GM21360 (cell line): ENCODE measurements around the gene NDFIP2.
"Not testable (repeated sequence)": the region's sequence is repeated elsewhere in the genome, so short reads cannot be mapped to it uniquely, and the experiment has no call there.

ENCODE experiments used
- ATAC-seq: cut with Tn5 transposase; IDR thresholded peaks from one replicate; pipeline ENCODE4 v1.9.1; 2021; ENCODE audit warnings: mild to moderate bottlenecking, moderate library complexity; ENCODE audit not compliant: unreplicated experiment

NDFIP2 gene

DNA sequence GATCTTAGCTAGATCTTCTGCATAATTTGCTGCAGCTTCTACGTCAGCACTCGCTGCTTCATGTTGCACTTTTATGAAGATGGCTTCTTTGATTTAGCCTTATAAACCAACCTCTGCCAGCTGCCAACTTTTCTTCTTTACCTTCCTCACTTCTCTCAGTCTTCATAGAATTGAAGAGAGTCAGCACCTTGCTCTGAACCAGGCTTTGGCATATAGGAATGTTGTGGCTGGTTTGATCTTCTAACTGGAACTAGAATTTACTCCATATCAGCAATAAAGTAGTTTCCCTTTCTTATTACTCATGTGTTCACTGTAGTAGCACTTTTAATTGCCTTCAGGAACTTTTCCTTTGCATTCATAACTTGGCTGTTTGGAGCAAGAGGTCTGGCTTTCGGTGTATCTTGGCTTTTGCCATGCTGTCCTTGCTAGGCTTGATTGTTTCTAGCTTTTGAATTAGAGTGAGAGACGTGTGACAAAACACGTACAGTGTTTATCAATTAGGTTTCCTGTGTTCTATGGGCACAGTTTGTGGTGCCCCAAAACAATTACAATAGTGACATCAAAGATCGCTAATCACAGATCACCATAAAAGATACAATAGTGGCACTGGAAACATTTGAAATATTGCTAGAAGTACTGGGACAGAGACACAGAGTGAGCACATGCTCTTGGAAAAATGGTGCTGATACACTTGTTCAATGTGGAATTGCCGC is 50.7 kb downstream of the NDFIP2 start:
- no peak for ATAC-seq

DNA sequence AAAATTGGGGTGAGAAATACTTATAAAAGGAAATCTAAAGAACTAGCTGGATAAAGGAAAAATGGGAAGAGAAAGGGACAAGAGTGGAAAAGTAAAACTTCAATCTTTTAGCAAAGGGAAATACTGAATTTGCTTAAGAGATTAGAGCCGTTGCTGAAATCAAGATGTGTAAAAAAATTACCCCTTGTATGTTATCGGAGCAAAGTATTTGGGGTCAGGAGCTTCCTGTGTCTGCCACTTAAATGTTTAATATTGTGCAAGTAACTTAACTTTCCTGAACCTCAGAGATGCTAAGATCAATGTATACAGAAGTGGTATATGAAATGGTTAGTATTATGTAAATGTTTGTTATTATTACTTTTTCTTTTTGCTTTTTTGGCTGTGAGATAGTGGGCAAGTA is 51.6 kb downstream of the NDFIP2 start:
- ATAC-seq = no peak

DNA sequence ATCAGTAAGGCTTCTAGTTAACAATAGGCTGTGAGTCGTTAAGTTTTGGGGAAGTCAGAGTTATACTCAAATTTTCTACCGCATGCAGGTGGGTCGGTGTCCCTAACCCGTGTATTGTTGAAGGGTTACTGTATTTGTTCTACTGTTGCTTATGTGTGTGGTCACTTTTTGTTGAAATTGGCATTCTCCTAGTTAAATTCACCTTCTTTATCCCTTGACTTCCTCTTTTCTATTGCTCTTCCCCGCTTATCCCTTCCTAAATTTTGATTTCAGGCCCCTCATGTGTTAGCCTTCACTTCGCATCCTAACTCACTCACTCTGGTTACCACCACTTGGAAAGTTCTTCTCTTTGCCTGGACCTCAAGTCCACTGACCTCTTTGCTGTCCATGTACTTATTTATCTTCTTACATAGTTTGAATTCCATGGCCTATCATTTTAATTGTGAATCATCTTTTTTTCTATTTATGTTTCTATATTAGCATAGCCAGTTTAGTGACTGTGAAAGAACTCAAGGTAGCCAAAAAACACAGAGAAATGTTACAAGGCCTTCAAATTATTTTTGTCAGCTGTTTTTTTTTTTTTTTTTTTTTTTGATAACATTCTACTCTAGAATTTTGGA is 52.9 kb downstream of the NDFIP2 start:
- no peak for ATAC-seq

DNA sequence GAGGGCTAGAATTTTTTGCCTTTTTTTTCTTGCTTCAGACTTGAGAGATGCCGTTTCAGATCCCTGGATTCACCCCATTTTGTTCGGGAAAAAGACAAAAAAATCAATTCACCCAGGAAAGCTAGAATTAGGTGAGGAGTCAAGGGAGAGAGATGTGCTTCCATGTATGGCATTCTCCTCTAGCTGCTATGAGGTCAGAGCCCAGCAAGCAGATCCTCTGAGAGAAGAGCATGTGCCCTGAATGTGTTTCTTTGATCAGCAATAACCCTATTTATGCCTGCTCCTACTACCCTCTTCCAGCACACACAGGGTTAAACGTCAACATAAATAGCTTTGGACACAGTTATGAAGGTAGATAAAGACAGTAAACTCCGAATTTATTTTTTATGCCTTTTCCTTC is 53.6 kb downstream of the NDFIP2 start:
- no peak for ATAC-seq

DNA sequence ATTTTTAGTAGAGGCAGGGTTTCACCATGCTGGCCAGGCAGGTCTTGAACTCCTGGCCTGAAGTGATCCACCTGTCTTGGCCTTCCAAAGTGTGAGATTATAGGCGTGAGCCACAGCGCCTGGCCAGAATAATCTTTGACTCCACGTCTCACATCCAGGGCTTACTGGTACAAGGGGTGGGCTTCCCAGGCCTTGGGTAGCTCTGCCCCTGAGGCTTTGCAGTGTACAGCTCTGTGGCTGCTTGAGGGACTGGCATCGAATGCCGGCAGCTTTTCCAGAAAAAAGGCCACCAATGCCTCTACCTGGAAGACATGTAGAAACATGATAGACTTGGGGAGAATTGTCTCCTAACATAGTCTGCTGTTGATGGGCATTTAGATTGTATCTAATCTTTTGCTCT is 57.8 kb downstream of the NDFIP2 start:
- no peak for ATAC-seq

DNA sequence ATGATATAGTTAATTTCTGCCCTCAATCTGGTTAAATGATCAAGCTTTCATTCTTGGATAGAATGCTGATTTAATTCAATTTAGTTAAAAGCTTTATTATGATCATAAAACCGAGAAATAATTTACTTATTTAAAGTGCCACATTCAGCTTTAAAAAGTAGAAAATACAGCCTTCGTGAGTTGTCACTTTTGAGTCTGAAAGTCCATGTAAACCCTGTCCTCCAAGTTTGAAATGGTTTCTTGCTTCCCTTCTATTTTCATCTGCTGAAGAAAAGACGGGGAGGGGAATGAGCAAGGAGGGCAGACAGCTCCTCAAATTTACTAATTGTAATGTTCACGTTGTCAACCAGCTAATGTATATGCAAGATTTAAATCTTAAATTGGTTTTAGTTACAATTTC is 59.5 kb downstream of the NDFIP2 start:
- ATAC-seq = no peak

DNA sequence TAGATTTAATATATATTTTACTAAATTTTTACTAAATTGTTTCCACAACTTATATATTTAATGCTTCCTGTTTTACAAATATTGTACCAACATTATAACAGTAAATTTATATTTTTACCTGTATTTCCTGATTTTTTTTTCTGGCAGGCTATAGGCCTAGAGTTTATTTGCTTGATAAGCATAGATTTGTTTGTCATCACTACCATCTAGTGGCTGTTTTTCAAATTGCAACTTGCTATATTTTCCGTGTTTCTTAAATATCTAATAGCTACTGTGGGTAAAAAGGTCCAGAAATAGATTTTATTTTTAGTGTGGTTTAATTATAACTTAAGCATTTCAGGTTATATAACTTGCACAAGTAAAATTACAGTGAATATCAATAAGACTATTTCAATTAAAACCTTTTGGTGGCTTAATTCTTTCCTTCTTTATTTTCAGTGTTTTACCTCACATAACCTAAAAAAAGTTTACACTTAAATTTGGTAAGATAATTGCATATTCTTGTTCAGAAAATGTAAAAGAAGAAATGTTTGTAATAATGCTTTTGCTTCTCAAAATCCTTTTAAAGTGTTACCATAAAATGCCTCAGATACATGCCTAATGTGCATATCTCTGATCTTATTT is 60.6 kb downstream of the NDFIP2 start:
- ATAC-seq = peak; percentile 56

DNA sequence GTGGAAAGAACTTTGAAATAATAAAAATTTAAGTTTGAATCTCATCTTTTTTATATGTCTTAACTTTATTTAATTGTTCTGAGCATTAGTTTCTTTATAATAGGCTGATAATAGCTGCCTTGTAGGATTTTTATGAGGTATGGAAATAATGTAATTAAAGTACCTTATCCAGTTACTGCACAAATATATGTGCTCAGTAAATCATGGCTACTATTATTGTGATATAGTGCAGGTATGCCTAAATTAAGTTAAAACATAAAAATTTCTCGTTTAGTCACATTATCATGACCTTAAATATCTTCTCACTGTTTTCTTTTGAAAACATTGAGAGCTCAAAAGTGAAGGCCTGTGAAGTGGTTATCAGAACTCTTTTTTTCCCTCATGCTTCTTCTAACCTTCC is 62.9 kb downstream of the NDFIP2 start:
- ATAC-seq = no peak

DNA sequence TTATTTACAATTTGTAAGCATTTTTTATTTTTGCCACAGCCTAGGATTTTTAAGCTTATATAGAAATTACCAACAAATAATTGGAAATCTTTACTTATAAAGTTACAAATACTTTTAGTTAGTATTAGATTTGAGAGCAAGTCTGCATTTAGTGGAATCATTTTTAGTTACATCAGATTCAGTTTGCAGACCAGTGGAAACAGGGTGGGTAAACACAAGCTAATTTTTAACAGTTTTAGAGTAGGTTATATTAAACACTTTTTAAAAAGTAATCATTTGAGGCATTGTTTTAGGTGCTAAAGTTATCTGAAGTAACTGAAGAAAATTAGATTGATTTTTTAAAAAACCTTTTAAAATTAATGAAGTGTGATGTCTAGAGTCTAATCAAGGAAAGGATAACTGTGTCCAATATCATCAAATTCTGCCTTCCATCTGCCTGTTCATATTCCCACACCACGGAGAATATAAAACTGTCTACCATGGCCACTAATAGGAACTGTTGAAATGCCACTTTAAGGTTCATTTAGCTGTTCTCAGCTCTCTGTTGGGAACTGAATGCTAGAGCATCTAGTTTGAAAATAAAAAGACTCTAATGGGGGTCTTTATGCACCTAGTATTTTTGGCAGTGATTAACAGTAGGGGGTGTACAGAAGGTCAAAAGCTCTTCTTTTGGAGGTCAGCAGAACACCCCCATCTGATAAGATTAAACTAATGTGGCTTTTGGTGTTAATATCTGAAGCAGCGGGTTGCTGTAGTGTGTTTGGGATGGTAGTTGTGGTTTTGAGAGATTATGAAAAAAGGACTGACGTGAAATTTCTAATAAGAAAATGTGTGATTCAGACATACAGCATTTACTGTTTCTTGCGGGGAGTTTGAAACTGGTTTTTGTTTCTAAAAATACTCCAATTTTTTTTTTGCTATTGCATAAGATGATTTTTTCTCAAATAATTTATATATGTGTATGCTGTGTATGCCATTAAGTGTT is 66.5 kb downstream of the NDFIP2 start:
- no peak for ATAC-seq

DNA sequence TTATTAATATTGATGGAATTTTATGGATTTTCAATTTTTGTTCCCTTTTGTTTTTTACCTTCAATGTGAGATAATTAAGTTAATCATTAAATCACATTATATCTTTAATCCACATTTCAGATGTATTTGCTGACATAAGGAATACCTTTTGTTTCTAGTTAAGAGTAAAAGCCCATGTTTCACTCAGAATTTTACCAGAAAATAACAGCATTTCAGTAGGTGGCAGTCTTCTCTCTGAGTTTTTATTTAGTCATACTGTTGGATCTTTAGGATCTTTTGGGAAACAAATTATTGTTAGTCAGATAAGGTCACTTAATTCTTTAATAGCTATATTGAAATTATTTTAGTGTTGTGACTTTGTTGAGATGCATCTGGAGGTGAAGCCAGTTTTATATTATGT is 67.9 kb downstream of the NDFIP2 start:
- no peak for ATAC-seq

DNA sequence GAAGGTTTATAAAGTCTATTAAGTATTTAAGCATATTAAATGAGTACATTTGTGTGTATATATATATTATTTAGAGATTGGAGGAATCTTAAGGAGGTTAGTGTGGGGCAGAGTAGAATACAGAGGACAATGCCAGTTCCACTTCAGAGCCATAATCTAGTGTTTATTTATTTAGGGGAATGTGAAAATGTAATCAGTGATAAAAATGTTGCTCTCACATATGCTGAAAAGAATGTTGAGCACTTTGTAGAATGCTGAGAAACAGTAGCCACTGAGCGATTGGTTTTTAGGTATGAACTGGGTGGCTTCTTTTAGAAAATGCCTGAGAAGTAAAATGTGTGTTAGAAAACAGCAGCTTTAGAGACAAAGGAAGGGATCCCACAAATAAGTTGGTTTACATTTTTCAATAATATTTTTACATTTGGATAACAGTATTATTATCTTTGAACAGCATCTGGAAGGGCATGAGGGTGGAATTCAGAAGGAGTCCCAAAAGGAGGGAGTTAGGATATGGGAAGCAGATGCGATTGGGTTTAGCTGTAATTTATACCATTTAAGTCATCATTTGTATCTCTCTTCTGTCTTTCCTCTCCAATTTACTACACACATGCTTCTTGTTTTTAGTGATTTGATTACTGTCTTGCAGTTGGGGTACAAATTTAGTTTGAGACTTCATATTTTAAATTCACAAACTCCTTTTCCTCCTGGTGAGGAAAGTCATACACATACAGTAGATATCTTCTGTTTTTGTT is 68.6 kb downstream of the NDFIP2 start:
- no peak for ATAC-seq

DNA sequence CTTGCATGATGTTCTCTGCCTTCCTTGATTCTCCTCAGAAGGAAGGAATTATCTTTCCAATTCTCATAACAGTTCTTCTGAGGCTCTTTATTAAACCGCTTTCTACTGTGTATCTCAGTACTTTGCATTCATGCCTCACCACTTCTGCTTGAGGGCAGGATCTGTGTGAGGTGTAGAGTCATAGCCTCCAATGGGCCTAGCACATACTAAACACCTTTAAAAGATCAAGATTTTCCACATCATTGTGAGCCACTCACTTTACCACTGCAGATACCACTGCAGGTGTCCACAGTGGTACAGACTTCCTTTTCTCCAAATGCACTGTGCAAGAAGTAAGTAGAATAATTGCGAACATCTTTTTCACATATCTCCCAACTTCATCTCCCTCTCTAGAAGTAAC is 76.7 kb downstream of the NDFIP2 start:
- ATAC-seq = no peak

DNA sequence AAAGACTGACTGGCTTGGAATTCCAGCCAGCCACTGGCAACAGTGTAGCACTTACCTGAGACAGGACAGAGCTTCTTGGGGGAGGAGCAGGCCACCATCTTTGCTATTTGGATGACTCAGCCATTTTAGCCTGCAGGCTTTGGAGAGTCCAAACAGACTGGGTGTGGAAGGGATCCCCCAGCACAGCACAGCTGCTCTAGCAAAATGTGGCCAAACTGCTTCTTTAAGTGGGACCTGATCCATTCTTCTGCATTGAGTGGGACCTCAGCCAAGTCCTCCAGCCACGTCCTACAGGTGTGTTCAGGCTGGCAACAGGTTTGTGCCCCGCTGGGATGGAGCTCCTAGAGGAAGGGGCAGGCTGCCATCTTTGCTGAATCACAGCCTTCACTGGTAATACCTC is 80.0 kb downstream of the NDFIP2 start:
- no peak for ATAC-seq

DNA sequence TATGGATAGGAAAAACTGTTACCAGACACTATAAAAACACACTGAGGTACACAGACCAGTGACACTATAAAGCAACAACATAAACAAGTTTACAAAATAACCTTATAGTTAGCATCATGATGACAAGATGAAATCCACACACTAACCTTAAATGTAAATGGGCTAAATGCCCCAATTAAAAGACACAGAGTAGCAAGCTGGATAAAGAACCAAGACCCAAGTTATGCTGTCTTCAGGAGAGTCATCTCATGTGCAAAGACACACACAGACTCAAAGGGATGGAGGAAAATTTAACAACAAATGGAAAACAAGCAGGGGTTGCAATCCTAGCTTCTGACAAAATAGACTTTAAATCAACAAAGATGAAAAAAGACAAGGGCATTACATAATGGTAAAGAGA is 81.6 kb downstream of the NDFIP2 start:
- ATAC-seq = no peak

DNA sequence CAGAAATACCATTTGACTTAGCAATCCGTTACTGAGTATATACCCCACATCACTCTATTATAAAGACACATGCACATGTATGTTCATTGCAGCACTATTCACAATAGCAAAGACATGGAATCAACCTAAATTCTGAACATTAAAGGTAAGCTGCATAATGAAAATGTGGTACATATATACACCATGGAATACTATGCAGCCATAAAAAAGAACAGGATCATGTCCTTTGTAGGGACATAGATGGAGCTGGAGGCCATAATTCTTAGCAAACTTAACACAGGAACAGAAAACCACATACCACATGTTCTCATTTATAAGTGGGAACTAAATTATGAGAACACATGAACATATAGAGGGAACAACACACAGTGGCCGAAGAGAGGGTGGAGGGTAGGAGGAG is 85.2 kb downstream of the NDFIP2 start:
- ATAC-seq = no peak

DNA sequence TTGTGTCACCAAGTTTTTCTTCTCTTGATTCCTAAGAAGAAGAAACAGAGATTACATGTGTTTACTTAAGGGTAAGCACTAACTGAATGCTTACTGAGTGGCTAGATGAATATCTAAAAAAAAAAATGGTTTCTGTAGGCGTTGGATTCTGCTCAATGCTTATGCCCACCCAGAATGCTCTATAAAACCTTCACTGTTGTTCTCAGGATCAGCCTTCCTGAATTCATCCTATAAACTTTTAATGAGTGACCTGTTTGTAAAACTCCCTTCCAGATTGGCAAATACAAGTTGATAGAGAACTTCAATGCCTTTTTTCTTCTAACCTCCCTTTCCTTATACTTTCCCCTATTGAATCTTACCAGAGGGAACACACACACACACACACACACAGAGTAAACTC is 90.2 kb downstream of the NDFIP2 start:
- no peak for ATAC-seq

DNA sequence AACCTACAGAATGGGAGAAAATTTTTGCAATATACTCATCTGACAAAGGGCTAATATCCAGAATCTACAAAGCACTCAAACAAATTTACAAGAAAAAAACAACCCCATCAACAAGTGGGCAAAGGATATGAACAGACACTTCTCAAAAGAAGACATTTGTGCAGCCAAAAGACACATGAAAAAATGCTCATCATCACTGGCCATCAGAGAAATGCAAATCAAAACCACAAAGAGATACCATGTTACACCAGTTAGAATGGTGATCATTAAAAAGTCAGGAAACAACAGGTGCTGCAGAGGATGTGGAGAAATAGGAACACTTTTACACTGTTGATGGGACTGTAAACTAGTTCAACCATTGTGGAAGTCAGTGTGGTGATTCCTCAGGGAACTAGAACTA is 92.9 kb downstream of the NDFIP2 start:
- not testable (repeated sequence) for ATAC-seq

DNA sequence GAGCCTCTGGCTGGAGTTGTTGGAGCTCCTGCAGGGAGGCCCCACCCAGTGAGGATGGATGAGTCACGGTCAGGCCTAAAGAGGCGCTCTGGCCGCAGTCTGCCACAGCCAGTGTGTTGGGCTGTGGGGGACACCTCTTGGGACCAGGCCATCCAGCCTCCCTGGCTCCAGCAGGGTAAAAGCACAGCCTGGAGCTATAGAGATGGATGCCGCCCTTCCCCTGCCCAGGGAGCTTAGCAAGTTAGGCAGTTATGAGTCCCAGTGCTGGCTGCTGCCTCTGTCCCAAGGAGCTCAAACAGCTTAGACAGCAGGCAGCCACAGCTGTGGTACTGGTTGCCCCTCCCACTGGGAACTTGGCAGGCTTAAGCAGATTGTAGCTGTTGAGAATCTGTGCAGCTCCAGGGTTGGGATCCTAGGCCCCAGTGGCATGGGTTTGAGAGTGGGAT is 100.9 kb downstream of the NDFIP2 start:
- ATAC-seq = no peak

DNA sequence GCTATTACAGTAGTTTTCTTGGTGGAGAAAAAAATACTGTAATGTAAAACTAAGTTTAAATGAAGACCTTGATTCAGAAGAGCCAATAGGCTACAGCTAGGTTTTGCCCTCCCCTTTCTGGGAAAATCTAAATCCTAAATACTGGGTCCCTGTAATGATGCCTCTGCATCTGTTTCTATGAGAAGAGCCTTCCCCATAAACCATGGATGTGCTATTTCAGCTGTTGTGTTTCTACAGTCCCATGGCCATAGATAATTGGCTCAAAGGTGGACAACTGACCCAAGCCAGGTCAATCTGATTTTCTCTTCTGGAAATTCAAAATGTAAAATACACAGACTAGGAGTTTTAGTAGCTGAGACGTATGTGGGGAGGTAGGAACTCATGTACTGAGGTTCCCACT is 101.9 kb downstream of the NDFIP2 start:
- no peak for ATAC-seq

DNA sequence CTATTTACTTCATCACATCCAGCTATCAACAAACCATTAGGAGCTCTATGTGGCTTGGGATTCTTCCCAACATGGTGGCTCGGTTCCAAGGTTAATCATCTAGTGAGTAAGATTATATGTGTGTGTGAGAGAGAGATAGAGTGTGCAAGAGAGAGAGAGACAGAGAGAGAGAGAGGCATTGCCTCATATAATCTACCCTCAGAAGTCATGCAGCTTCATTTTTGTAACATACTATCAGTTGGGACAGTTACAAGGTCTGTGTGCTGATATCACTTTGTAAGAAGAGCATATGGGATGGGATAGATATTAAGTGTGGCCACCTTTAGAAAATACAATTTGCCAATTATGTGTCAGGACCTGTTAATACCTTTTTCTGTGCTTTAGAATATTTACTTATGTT is 104.1 kb downstream of the NDFIP2 start:
- ATAC-seq = no peak
